Kidney (tissue), 14 donors: ENCODE results near the gene PCSK2. TPM values are rescaled to one million over a fixed set of nuclear protein-coding genes. Genes with fewer than 3 reads are reported as not detected.
A peak's percentile ranks its signal among the peaks of the same experiment; 100 is the strongest.

Experiments
- DNase-seq, 5 donors: peaks; one replicate each; pipeline ENCODE4 v3.0.0-alpha.2; 2013 to 2020
- FAIRE-seq: peaks from 2 replicates; lab custom pipeline; 2012; peaks lifted over from hg19 to GRCh38; lab: Jason Lieb, UNC
- H3K27ac ChIP-seq, 2 donors: one replicate each; pipeline ENCODE4 v1.7.0; 2013; ENCODE audit warnings: low read depth in 2 of 2, low read length in 2 of 2, inconsistent platforms in 1 of 2
- H3K27me3 ChIP-seq: one replicate; pipeline ENCODE4 v1.7.1; 2013; ENCODE audit warnings: low read length, inconsistent platforms; ENCODE audit not compliant: control insufficient read depth, insufficient read depth
- H3K36me3 ChIP-seq, 3 donors: one replicate each; pipeline versions ENCODE4 v1.7.0 to v1.7.1; 2013; ENCODE audit warnings: low read length in 3 of 3, control low read depth in 1 of 3, inconsistent platforms in 1 of 3; ENCODE audit not compliant: insufficient read depth in 3 of 3, control insufficient read depth in 2 of 3
- H3K4me1 ChIP-seq, 3 donors: one replicate each; pipeline versions ENCODE4 v1.7.0 to v1.7.1; 2013; ENCODE audit warnings: low read length in 3 of 3, inconsistent platforms in 1 of 3, low read depth in 1 of 3; ENCODE audit not compliant: control insufficient read depth in 2 of 3, insufficient read depth in 2 of 3
- H3K4me3 ChIP-seq, 3 donors: one replicate each; pipeline versions ENCODE4 v1.7.0 to v1.8.1; 2013; ENCODE audit warnings: low read length in 3 of 3, control low read depth in 1 of 3, inconsistent platforms in 1 of 3
- H3K9ac ChIP-seq, 3 donors: one replicate each; pipeline versions ENCODE4 v1.7.0 to v1.7.1; 2013; ENCODE audit warnings: low read length in 3 of 3, control low read depth in 1 of 3, inconsistent platforms in 1 of 3
- H3K9me3 ChIP-seq, 3 donors: one replicate each; pipeline versions ENCODE4 v1.7.0 to v1.7.1; 2013; ENCODE audit warnings: low read length in 3 of 3, control low read depth in 1 of 3, inconsistent platforms in 1 of 3; ENCODE audit not compliant: control insufficient read depth in 2 of 3, insufficient read depth in 1 of 3
- CTCF ChIP-seq: IDR thresholded peaks from 3 replicates; pipeline ENCODE4 v1.5.1; 2012; ENCODE audit warnings: mild to moderate bottlenecking, moderate library complexity, borderline replicate concordance; ENCODE audit not compliant: insufficient read depth; ENCODE audit errors: extremely low read depth
- intact Hi-C: fragments of 100-400 bp; cut with DNase I; formaldehyde crosslinking; loops from one replicate; pipeline ENCODE4 v1.11.1; 2022
- polyA plus RNA-seq: library from polyadenylated mRNA; stranded (reverse); fragments of 350-450 nt; fragmentation: Illumina TruSeq; extraction: RNeasy Lipid Tissue Mini Kit (QIAGEN cat#74804); gene quantifications from one replicate; pipeline ENCODE4 v1.2.3, GENCODE V29; 2014; ENCODE audit warnings: low read depth, low replicate concordance; ENCODE audit not compliant: insufficient read depth
- total RNA-seq: library from RNA; stranded (reverse); fragmentation: NEBNext Ultra II Directional; extraction: Animal tissue kit (Norgen Biotek cat#: 25700); gene quantifications from one replicate; pipeline ENCODE4 v1.2.1, GENCODE V29; 2021
- donor health status: control.
- donor health status: control.
- donor health status: control.
- donor health status: control.
- donor health status: control.
- donor health status: DM: yes; HTN: yes; CAD: no.
- donor health status: Normal renal cell carcinoma (clear cell type).

The PCSK2 gene
- total and polyA plus RNA-seq, 2 donors from 2014 or later: 0.22 to 0.54 TPM

- no peaks in the 10 kb centered on the region for H3K36me3 ChIP-seq
- H3K9ac ChIP-seq: no peak overlapping the region
- no peak overlapping the region for H3K4me3 ChIP-seq
- DNase-seq: peak in 3 of 5 donors; percentile 14 to 28 (median 25)
- no peaks in the 10 kb centered on the region for H3K27me3 ChIP-seq
- intact Hi-C loops: no loop called here
- H3K9me3 ChIP-seq: no peaks in the 10 kb centered on the region
- H3K4me1 ChIP-seq: peaks cover 0 to 4% (median 4%) of the 10 kb centered on the region in 3 donors
- FAIRE-seq: no peak
- H3K27ac ChIP-seq: no peak overlapping the region
- TF ChIP-seq CTCF: no peak
These were observed 172.6 kb downstream of the PCSK2 start for GRCh38 chr20:17399303-17399985.

GRCh38 chr20:17403461-17403860 is 176.6 kb downstream of the PCSK2 start:
- TF ChIP-seq CTCF: no peak
- no peak overlapping the region for H3K9ac ChIP-seq
- H3K27ac ChIP-seq: no peak overlapping the region
- H3K9me3 ChIP-seq: no peaks in the 10 kb centered on the region
- FAIRE-seq (no peak), DNase-seq (peak in 3 of 5 donors; percentile 14 to 78 (median 57))
- no peaks in the 10 kb centered on the region for H3K27me3 ChIP-seq
- H3K4me3 ChIP-seq: no peak overlapping the region
- intact Hi-C loops: no loop called here
- H3K4me1 ChIP-seq: peaks cover 0 to 4% (median 4%) of the 10 kb centered on the region in 3 donors
- no peaks in the 10 kb centered on the region for H3K36me3 ChIP-seq

DNA sequence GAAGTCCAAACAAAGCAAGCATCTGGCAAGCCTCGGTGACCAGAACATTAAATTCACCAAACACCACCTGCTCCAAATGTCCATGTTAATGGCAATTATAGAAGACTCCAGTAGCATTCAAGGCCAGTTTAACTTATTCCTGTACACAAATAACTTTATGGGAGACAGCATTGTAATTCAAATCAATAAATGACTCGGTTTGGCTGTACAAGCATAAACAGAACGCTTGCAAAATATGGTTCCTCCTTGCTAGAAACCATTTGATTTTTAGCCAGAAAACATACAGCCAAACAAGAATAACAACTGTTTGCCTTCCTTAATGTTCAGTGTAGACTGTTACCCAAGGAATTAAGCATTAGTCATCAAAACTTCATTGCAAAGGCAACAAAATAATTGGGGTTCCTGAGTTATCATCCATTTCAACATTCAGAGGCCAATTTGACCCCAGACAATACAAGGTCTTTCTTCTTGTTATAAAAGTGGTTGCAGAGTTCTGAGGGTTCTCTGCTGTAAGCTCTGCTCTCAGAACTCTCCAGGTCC is 179.3 kb downstream of the PCSK2 start:
- Histone ChIP-seq H3K27ac (no peak overlapping the region), H3K27me3 (no peaks in the 10 kb centered on the region), H3K9me3 (no peaks in the 10 kb centered on the region), H3K4me1 (peaks cover 0 to 4% (median 4%) of the 10 kb centered on the region in 3 donors), H3K36me3 (no peaks in the 10 kb centered on the region), H3K9ac (no peak overlapping the region), H3K4me3 (no peak overlapping the region)
- DNase-seq (no peak), FAIRE-seq (no peak)
- TF ChIP-seq CTCF: no peak
- intact Hi-C loops: no loop called here
